Breast epithelium (tissue), 4 donors: Measurements from ENCODE around the gene ANKRD44. TPM values are rescaled to one million over a fixed set of nuclear protein-coding genes. Genes with fewer than 3 reads are reported as not detected.

Experiments used
- DNase-seq, 2 donors: peaks; one replicate each; pipeline ENCODE4 v3.0.0-alpha.2; 2019; ENCODE audit warnings: low spot score in 2 of 2
- H3K27ac ChIP-seq, 2 donors: fragments of 200-600 bp; sonication (generic) in 1 of 2; one replicate each; pipeline ENCODE4 v1.5.1; 2016 to 2019; ENCODE audit warnings: mild to moderate bottlenecking in 1 of 2
- H3K27me3 ChIP-seq, 2 donors: fragments of 200-600 bp; sonication (generic) in 1 of 2; one replicate each; pipeline versions ENCODE4 v1.5.1 to v1.6.0; 2017 to 2019; ENCODE audit warnings: control low read depth in 1 of 2, mild to moderate bottlenecking in 1 of 2
- H3K36me3 ChIP-seq: fragments of 200-600 bp; one replicate; pipeline ENCODE4 v1.5.1; 2019
- H3K4me1 ChIP-seq, 2 donors: fragments of 200-600 bp; sonication (generic); one replicate each; pipeline ENCODE4 v1.5.1; 2016 to 2019; ENCODE audit warnings: control low read depth in 1 of 2
- H3K4me3 ChIP-seq, 3 donors: fragments of 200-600 bp; sonication (generic); 1 replicate in 2 of 3; 2 replicates in 1 of 3; pipeline ENCODE4 v1.5.1; 2016 to 2019; ENCODE audit warnings: mild to moderate bottlenecking in 3 of 3, moderate library complexity in 2 of 3
- H3K9me3 ChIP-seq, 2 donors: fragments of 200-600 bp; sonication (generic) in 1 of 2; one replicate each; pipeline ENCODE4 v1.5.1; 2016 to 2019; ENCODE audit warnings: control low read depth in 1 of 2
- CTCF ChIP-seq, 3 donors: fragments of 450-650 bp; IDR thresholded peaks; one replicate each; pipeline ENCODE4 v1.5.1; 2016 to 2017; ENCODE audit warnings: antibody characterized with exemption in 3 of 3, mild to moderate bottlenecking in 3 of 3, moderate library complexity in 3 of 3
- POLR2A ChIP-seq: fragments of 450-650 bp; IDR thresholded peaks from one replicate; pipeline ENCODE4 v1.6.1; 2016; ENCODE audit warnings: antibody characterized with exemption, mild to moderate bottlenecking, moderate library complexity
- POLR2AphosphoS5 ChIP-seq, 3 donors: sonication (generic); formaldehyde crosslinking; IDR thresholded peaks; one replicate each; pipeline ENCODE4 v1.6.1; 2017; ENCODE audit warnings: antibody characterized with exemption in 3 of 3
- intact Hi-C: fragments of 100-400 bp; cut with DNase I; formaldehyde crosslinking; loops from one replicate; pipeline ENCODE4 v1.15.1; 2023; ENCODE audit warnings: low total_unique reads
- total RNA-seq, 3 donors: library from RNA; depleted of rRNA; stranded (reverse); fragments of >200 nt; gene quantifications; one replicate each; pipeline ENCODE4 v1.1.0, GENCODE V29; 2016

ANKRD44 gene
- total RNA-seq, 3 donors from 2014 or later, result 18.0 to 41.3 (median 19.9) TPM

DNA sequence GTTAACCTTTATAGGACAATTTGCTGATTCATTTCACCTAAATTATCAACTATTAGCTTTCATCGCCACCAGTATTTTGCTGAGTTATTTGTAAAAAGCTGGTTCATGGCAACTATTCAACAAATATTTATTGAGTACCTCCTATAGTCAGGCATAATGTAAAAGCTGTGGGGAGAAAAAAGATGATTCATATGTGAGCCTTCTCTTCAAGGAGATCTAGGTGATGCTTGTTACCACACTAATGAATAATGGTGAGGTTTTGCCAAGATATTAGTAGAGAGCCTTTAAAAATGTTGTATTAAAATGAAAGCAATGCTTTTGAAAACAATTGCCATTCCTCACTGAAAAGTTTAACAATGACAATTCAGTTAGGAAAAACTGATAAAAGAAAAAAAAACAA is 187.8 kb downstream of the ANKRD44 start:
- Histone ChIP-seq H3K9me3 (no peaks in the 10 kb centered on the region), H3K4me1 (no peaks in the 10 kb centered on the region), H3K4me3 (no peak overlapping the region), H3K27me3 (no peaks in the 10 kb centered on the region), H3K27ac (no peak overlapping the region), H3K36me3 (no peaks in the 10 kb centered on the region)
- TF ChIP-seq CTCF (IDR thresholded peaks at IDR 0.05), result no peak
- no peak for TF ChIP-seq POLR2AphosphoS5 (IDR thresholded peaks at IDR 0.05)
- no peak for DNase-seq
- intact Hi-C loops, result loop anchor here (10.0 kb wide), 1 partner anchor 1638 kb away; no protein-coding TSS in a partner anchor

GRCh38 chr2:197121756-197122385 is 188.7 kb downstream of the ANKRD44 start:
- Histone ChIP-seq H3K4me3 (no peak overlapping the region), H3K4me1 (no peaks in the 10 kb centered on the region), H3K9me3 (no peaks in the 10 kb centered on the region), H3K36me3 (no peaks in the 10 kb centered on the region), H3K27me3 (no peaks in the 10 kb centered on the region), H3K27ac (no peak overlapping the region)
- intact Hi-C loops, result loop anchor here (10.0 kb wide), 1 partner anchor 1637 kb away; no protein-coding TSS in a partner anchor
- no peak for DNase-seq
- TF ChIP-seq POLR2AphosphoS5 (IDR thresholded peaks at IDR 0.05) (no peak), POLR2A (no peak)

DNA sequence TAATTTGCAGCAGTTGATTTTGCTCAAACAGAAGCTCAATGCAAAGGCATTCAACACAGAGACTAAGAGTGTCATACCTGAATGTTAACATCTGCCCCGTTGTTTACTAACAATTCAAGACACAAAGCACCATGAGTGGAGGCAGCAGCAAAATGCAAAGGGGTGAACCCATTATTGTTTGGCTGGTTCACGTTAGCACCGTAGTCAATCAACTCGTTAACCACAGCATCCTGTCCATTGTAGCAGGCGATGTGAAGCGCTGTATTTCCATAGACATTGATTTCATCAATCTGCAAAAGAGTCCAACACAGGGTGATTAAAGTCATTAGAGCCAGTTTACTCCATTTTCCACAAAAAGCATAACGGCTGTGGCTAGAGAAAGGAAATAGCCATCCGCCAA is 189.3 kb downstream of the ANKRD44 start:
- no peak for TF ChIP-seq CTCF (IDR thresholded peaks at IDR 0.05)
- TF ChIP-seq POLR2A, result no peak
- TF ChIP-seq POLR2AphosphoS5 (IDR thresholded peaks at IDR 0.05), result no peak

DNA sequence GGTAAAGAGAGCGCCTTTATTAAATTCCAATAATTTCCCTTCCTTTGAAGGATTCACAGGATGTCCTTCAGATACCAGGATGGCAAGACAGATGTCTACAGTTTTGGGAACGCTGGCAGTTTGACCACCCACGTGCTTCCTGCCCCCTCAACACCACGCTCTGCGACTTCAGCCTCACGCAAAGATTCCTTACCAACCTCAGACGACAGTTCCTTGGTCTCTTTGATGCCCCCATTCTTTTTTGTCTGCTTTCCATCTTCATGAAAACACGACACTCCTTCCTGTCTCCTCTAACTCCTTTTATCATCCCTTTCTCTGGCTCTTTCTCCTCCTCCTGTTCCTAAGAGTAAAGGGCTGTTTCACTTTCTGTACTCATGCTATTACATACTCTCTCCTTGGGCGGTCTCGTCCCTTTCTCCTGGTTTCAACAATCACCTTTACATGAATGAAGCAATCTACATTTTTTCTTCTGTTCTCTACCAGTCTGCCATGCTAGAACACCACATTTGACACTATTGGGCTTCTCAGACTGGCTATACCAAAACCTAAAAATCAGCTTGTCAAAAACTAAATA is 194.2 kb downstream of the ANKRD44 start:
- no peak for TF ChIP-seq CTCF (IDR thresholded peaks at IDR 0.05)
- TF ChIP-seq POLR2AphosphoS5 (IDR thresholded peaks at IDR 0.05), result no peak
- no peak for TF ChIP-seq POLR2A
- no peaks in the 10 kb centered on the region for H3K27me3 ChIP-seq
- H3K9me3 ChIP-seq, result no peaks in the 10 kb centered on the region
- intact Hi-C loops, result no loop called here
- DNase-seq, result no peak
- H3K27ac ChIP-seq, result no peak overlapping the region
- no peaks in the 10 kb centered on the region for H3K4me1 ChIP-seq
- no peak overlapping the region for H3K4me3 ChIP-seq
- H3K36me3 ChIP-seq, result no peaks in the 10 kb centered on the region

More for the DNA sequence above, 189.3 kb downstream of the ANKRD44 start:
- Histone ChIP-seq H3K27ac (no peak overlapping the region), H3K36me3 (no peaks in the 10 kb centered on the region), H3K4me3 (no peak overlapping the region), H3K27me3 (no peaks in the 10 kb centered on the region), H3K9me3 (no peaks in the 10 kb centered on the region), H3K4me1 (no peaks in the 10 kb centered on the region)
- intact Hi-C loops, result loop anchor here (10.0 kb wide), 1 partner anchor 1636 kb away; no protein-coding TSS in a partner anchor
- DNase-seq, result no peak

GRCh38 chr2:197115325-197115724 is 195.3 kb downstream of the ANKRD44 start:
- H3K4me3 ChIP-seq, result no peak overlapping the region
- intact Hi-C loops, result no loop called here
- no peaks in the 10 kb centered on the region for H3K4me1 ChIP-seq
- DNase-seq, result no peak
- no peaks in the 10 kb centered on the region for H3K27me3 ChIP-seq
- H3K27ac ChIP-seq, result no peak overlapping the region
- H3K36me3 ChIP-seq, result no peaks in the 10 kb centered on the region
- TF ChIP-seq CTCF (IDR thresholded peaks at IDR 0.05), result no peak
- TF ChIP-seq POLR2AphosphoS5 (IDR thresholded peaks at IDR 0.05), result no peak
- no peak for TF ChIP-seq POLR2A
- H3K9me3 ChIP-seq, result no peaks in the 10 kb centered on the region
